ENCODE measurements around the gene WWC1. TPM values are rescaled to one million over a fixed set of nuclear protein-coding genes. Genes with fewer than 3 reads are reported as not detected.

WWC1 gene
- total and polyA plus RNA-seq, 9 of the 15 experiments (the other 6 are each of a cell fraction or from before 2014, with no cell fraction given) = under 0.01 to 0.54 (median 0.42) TPM; not detected in 6

GRCh38 chr5:168472329-168472728, 180.9 kb downstream of the WWC1 start:
- Histone ChIP-seq H4K20me1 (replicated peaks; ENCODE audit: control insufficient read depth, insufficient read depth, low read length) (no peaks in the 10 kb centered on the region), H3K9me3 (replicated peaks; ENCODE audit: control insufficient read depth, insufficient read depth, low read depth, low read length) (no peaks in the 10 kb centered on the region), H2AFZ (ENCODE audit: low read depth, low read length) (no peak overlapping the region), H3K36me3 (ENCODE audit: control insufficient read depth, insufficient read depth, low read length) (no peaks in the 10 kb centered on the region), H3K4me3 (no peak overlapping the region), H3K79me2 (ENCODE audit: control insufficient read depth, insufficient read depth, low read length) (no peaks in the 10 kb centered on the region), H3K27me3 (ENCODE audit: control insufficient read depth in 2 of 2, insufficient read depth in 2 of 2, low read length in 2 of 2) (peaks cover 22 to 50% of the 10 kb centered on the region in 2 experiments), H3K4me2 (ENCODE audit: insufficient read depth, low read length) (no peak overlapping the region), H3K4me1 (replicated peaks in 1 of 2; ENCODE audit: control insufficient read depth in 2 of 2, insufficient read depth in 2 of 2, low read length in 2 of 2) (peaks cover 0 to 3% of the 10 kb centered on the region in 2 experiments; a peak in 1 of 5 replicates), H3K9me1 (ENCODE audit: control insufficient read depth, insufficient read depth, low read length) (no peaks in the 10 kb centered on the region), H3K27ac (ENCODE audit: extremely low read depth, low read depth, low read length) (no peak overlapping the region), H3K9ac (ENCODE audit: insufficient read depth in 1 of 2, low read depth in 2 of 2, low read length in 2 of 2) (no peak overlapping the region)
- DNase-seq (ENCODE audit: extremely low read depth in 1 of 4, low spot score in 3 of 4) = peak in 2 of 4 experiments; percentile 18 to 23
- intact Hi-C loops (cut with micrococcal nuclease) = no loop called here
- no TSS peak for BruUV-seq (replicated peaks)
- peak; percentile 6 for FAIRE-seq
- peak; percentile 76 for ATAC-seq
- WGBS (ENCODE audit: insufficient coverage, low coverage, missing lambda C conversion rate) = 2% methylated on average over 5 of the region's 5 CpGs
- POLR2A ChIA-PET = interaction anchor here (0.7 kb wide), 1 partner anchor 177 kb away, joined by 3 read pairs; no protein-coding TSS in a partner anchor
- TF ChIP-seq ZNF133 (CRISPR knock-in tag; IDR thresholded peaks at IDR 0.05) (no peak), PYGO2 (tag; IDR thresholded peaks at IDR 0.05) (no peak), ATF7 (IDR thresholded peaks at IDR 0.05) (0 out of 2 replicates have a peak, but pooled peaks have one; percentile 33), CTCF (IDR thresholded peaks at IDR 0.05 in 2 of 3, conservative IDR thresholded peaks at IDR 0.05 in 1 of 3; ENCODE audit: insufficient read depth in 2 of 3, low read depth in 1 of 3, low read length in 3 of 3) (peak in 2 of 3 experiments; percentile 16 to 27; a peak in 1 of 6 replicates), RAD21 (CRISPR knock-in tag; conservative IDR thresholded peaks at IDR 0.05 in 1 of 2, IDR thresholded peaks at IDR 0.05 in 1 of 2) (peak in 1 of 2 experiments; percentile 43; a peak in 3 of 4 replicates), SOX6 (IDR thresholded peaks at IDR 0.05) (no peak), TEAD1 (CRISPR knock-in tag; IDR thresholded peaks at IDR 0.05) (peak in 1 of 2 experiments; percentile 21; a peak in 1 of 4 replicates), ZNF174 (CRISPR knock-in tag; IDR thresholded peaks at IDR 0.05) (no peak), SNRNP70 (optimal IDR thresholded peaks at IDR 0.05; ENCODE audit: low read depth, low read length) (no peak), HNRNPL (IDR thresholded peaks at IDR 0.05; ENCODE audit: low read depth, low read length) (no peak), TEAD4 (IDR thresholded peaks at IDR 0.05; ENCODE audit: low read length) (peak; percentile 60), TEAD4 (CRISPR knock-in tag; IDR thresholded peaks at IDR 0.05; ENCODE audit: borderline replicate concordance) (no peak)
- in situ Hi-C loops (cut with MboI) = no loop called here
- CTCF ChIA-PET (ENCODE audit: low intra/inter-chr PET ratio) = no interaction called here

Data from K562 (cell line).